Measurements from ENCODE around the gene MEGF10. TPM values are rescaled to one million over a fixed set of nuclear protein-coding genes. Genes with fewer than 3 reads are reported as not detected.

The MEGF10 gene
- total RNA-seq, 2 experiments from 2014 or later, result not detected

DNA sequence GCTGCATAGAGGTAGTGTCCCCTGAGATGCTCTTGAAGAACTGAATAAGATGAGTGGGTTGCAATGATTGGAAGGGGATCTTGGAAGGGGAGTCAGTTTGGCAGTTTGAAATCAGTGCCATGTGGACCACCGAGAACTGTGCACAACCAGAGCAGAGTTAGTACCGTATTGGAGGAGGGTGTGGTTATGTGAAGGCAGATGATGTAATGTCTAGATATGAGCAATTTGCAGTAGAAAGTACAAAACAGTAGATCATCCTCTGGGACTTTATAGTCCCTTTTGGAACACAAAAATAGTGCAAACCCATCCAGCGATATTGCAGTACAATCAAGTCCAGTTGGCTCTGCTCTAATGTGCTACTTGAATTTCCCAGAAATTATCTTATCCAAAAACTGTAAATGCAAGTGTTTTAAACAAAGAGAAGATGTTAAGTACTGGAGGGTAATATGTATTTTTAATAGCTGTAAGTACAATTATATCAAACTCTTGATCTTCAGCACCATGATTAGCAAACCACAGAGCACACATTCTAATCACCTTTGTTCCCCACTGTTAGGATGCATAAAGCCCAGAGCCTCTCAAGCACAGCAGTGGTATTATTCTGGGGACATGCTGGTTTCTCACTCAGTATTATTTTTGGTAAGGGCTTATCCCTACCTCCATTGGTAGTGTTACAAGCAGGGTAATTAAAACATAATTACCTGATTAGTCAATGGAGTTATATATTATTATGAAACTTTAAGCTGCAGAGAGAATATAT, 41.5 kb downstream of the MEGF10 start:
- ChIA-PET POLR2A (no interaction called here), CTCF (no interaction called here)
- no peak overlapping the region for H3K27ac Mint-ChIP-seq
- H3K36me3 Mint-ChIP-seq (ENCODE audit: low read depth), result no peaks in the 10 kb centered on the region
- intact Hi-C loops (cut with DNase I, micrococcal nuclease), result no loop called here
- ATAC-seq (no peak), DNase-seq (no peak)
- no peak overlapping the region for H3K4me3 Mint-ChIP-seq
- H3K27me3 Mint-ChIP-seq, result peaks cover 22% of the 10 kb centered on the region
- H3K9me3 Mint-ChIP-seq (ENCODE audit: low read depth), result no peaks in the 10 kb centered on the region
- no peaks in the 10 kb centered on the region for H3K4me1 Mint-ChIP-seq

DNA sequence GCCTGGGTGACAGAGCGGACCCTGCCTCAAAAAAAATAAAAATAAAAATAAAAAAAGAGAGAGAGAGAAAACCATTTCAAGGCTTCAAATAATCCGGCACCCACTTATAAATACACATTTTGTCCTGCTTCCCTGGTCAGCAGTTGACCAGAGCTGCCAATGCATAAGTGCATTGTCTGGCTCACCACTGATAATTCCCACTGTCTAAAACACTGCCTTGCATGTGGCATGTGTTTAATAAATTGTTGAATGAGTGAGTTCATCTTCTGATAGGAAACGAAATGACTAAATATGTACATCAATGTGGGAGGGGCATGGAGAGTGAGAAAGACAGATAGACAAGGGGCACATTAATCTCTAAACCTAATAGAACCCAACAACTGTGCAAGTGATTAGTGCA, 42.9 kb downstream of the MEGF10 start:
- ATAC-seq (no peak), DNase-seq (no peak)
- H3K4me1 Mint-ChIP-seq, result no peaks in the 10 kb centered on the region
- ChIA-PET POLR2A (no interaction called here), CTCF (no interaction called here)
- peaks cover 23% of the 10 kb centered on the region for H3K27me3 Mint-ChIP-seq
- H3K9me3 Mint-ChIP-seq (ENCODE audit: low read depth), result no peaks in the 10 kb centered on the region
- no peaks in the 10 kb centered on the region for H3K36me3 Mint-ChIP-seq (ENCODE audit: low read depth)
- no peak overlapping the region for H3K27ac Mint-ChIP-seq
- no peak overlapping the region for H3K4me3 Mint-ChIP-seq
- intact Hi-C loops (cut with DNase I, micrococcal nuclease), result no loop called here

DNA sequence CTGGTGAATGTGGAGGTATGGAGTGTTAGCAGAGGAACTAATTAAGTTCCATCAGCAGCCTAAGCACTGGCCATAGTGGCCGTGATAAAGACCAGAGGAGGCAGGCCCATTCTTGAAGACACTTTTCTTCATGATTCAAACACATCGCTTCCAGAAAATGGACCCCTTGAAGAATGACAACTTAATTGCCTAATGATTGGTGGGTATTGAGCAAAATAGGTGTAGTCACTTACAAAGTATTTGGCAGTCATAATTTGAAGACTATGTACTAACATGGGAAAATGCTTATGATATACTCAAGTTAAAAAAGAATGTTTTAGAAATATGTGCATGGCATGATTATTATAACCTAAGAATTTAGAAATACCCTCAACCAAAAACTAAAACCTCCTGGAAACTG, 44.8 kb downstream of the MEGF10 start:
- CTCF ChIA-PET, result interaction anchor here (1.0 to 1.4 kb wide), 2 partner anchors 21 kb away, joined by 3 read pairs; no protein-coding TSS in a partner anchor
- no peak for ATAC-seq
- intact Hi-C loops (cut with DNase I, micrococcal nuclease), result no loop called here

DNA sequence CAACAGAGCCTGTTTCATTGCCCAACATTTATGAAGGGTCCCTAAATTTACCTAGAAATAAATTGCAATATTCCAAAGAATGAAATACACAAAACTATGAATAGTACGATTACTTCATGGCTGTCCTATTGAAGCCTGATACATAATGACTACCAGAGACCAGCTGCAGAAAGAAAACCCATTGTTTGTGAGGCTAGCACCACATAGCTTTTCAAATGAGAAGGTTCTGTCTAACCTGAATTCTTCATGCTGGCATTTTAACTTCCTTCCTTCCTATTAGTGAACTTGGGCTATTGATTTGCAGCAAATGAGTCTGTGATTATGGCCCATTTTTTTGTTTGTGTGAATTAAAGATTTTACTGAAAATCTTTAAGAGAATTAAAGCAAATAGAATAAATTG, 47.3 kb downstream of the MEGF10 start:
- no peaks in the 10 kb centered on the region for H3K9me3 Mint-ChIP-seq (ENCODE audit: low read depth)
- no peak for ATAC-seq
- H3K4me1 Mint-ChIP-seq, result no peaks in the 10 kb centered on the region
- ChIA-PET CTCF (no interaction called here), POLR2A (no interaction called here)
- no peaks in the 10 kb centered on the region for H3K36me3 Mint-ChIP-seq (ENCODE audit: low read depth)
- no peak overlapping the region for H3K4me3 Mint-ChIP-seq
- H3K27me3 Mint-ChIP-seq, result peaks cover 12% of the 10 kb centered on the region
- H3K27ac Mint-ChIP-seq, result no peak overlapping the region
- DNase-seq, result no peak
- intact Hi-C loops (cut with DNase I, micrococcal nuclease), result no loop called here

More for the DNA sequence above, 44.8 kb downstream of the MEGF10 start:
- POLR2A ChIA-PET, result no interaction called here
- Mint-ChIP-seq H3K4me3 (no peak overlapping the region), H3K4me1 (no peaks in the 10 kb centered on the region), H3K27me3 (peaks cover 22% of the 10 kb centered on the region), H3K36me3 (ENCODE audit: low read depth) (no peaks in the 10 kb centered on the region), H3K27ac (no peak overlapping the region), H3K9me3 (ENCODE audit: low read depth) (no peaks in the 10 kb centered on the region)
- DNase-seq, result no peak

DNA sequence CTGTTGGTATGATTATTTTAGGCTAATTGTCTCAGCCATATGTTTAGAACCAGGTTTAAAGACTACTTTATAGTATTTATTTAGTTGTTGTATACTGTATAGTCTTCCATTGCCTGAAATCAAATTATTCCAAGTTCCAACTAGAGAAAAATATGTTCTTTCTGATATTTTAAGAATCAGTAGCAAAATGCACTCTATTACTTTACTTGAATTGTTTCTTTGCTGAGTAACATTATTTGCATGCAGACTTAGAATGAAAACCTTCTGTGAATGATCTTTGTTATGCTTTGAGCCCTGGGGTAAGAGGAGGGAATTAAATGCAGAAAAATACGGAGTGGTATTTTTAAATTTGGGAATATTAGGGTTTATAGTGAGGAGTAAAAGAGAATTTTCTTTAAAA, 47.9 kb downstream of the MEGF10 start:
- ATAC-seq, result no peak
- intact Hi-C loops (cut with DNase I, micrococcal nuclease), result no loop called here
- H3K4me3 Mint-ChIP-seq, result no peak overlapping the region
- no peaks in the 10 kb centered on the region for H3K4me1 Mint-ChIP-seq
- no peak overlapping the region for H3K27ac Mint-ChIP-seq
- DNase-seq, result no peak
- H3K9me3 Mint-ChIP-seq (ENCODE audit: low read depth), result no peaks in the 10 kb centered on the region
- peaks cover 10% of the 10 kb centered on the region for H3K27me3 Mint-ChIP-seq
- CTCF ChIA-PET, result no interaction called here
- H3K36me3 Mint-ChIP-seq (ENCODE audit: low read depth), result no peaks in the 10 kb centered on the region
- POLR2A ChIA-PET, result no interaction called here

DNA sequence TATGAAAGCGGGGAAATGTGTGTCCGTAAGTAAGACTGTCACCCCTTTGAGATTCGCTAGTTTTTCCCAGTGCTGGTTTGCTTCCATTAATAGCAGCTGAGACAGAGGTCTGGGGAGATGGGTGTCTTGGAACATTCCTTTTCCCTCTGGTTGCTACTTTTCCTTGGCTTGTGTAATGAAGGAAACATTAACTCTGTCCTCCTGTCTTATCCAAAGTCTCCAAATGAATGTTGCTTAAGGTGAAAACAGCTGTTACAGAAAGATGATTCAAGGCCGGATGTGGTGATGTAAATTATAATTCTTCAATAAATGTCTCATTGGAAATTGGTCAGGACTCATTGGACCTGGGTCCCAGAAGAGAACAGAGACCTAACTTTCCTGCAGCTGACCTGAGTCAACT, 50.0 kb downstream of the MEGF10 start:
- CTCF ChIA-PET, result interaction anchor here (0.8 kb wide), 1 partner anchor 36 kb away, joined by 4 read pairs; no protein-coding TSS in a partner anchor
- no peak overlapping the region for H3K27ac Mint-ChIP-seq
- no peaks in the 10 kb centered on the region for H3K36me3 Mint-ChIP-seq (ENCODE audit: low read depth)
- DNase-seq (no peak), ATAC-seq (no peak)
- H3K4me1 Mint-ChIP-seq, result no peaks in the 10 kb centered on the region
- intact Hi-C loops (cut with DNase I, micrococcal nuclease), result no loop called here
- POLR2A ChIA-PET, result no interaction called here
- H3K4me3 Mint-ChIP-seq, result no peak overlapping the region
- H3K27me3 Mint-ChIP-seq, result peaks cover 5% of the 10 kb centered on the region
- H3K9me3 Mint-ChIP-seq (ENCODE audit: low read depth), result no peaks in the 10 kb centered on the region

DNA sequence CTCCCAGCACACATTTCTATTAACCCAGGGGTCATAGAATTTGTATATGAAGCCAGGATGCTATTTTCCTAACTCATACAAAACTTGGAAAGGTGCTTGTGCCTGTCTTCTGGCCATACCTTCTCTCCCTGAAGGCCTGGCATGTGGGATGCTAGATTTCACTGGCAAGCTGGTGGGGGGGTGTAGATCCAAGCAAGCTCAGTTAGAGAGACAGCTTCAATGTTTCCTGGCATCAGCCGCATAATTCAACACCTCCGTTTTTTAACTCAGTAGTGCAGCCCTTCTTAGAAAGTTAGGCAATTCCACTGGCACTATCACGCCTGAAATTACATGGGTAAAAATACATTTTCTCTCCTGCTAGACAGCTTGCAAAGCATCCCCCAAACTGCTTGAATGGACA, 51.8 kb downstream of the MEGF10 start:
- CTCF ChIA-PET, result interaction anchor here (1.3 kb wide), 1 partner anchor 148 kb away, joined by 4 read pairs; no protein-coding TSS in a partner anchor
- POLR2A ChIA-PET, result no interaction called here
- no peaks in the 10 kb centered on the region for H3K4me1 Mint-ChIP-seq
- no peak for ATAC-seq
- no peaks in the 10 kb centered on the region for H3K9me3 Mint-ChIP-seq (ENCODE audit: low read depth)
- no peaks in the 10 kb centered on the region for H3K36me3 Mint-ChIP-seq (ENCODE audit: low read depth)
- H3K27me3 Mint-ChIP-seq, result peaks cover 10% of the 10 kb centered on the region
- no peak for DNase-seq
- no peak overlapping the region for H3K27ac Mint-ChIP-seq
- intact Hi-C loops (cut with DNase I, micrococcal nuclease), result no loop called here
- H3K4me3 Mint-ChIP-seq, result no peak overlapping the region

DNA sequence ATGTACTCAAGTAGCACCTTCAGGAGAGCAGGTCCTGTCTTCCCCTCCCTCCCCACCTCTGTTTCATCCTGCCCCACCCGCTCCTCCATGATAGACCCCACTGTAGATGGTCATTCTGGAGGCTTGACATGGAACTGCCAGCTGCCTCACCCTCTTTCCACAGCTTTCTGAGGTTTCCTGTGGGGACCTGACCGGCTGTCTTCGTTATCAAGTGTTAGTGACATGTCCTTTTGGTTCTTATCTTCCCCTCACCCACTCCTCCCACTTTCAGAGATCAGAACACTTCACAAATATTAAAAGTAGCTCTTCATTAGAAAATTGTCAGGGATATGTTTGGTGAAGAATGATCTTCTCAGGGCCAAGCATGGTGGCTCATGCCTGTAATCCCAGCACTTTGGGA, 52.7 kb downstream of the MEGF10 start:
- Mint-ChIP-seq H3K36me3 (ENCODE audit: low read depth) (no peaks in the 10 kb centered on the region), H3K4me3 (no peak overlapping the region), H3K27ac (no peak overlapping the region), H3K4me1 (no peaks in the 10 kb centered on the region), H3K27me3 (peaks cover 10% of the 10 kb centered on the region), H3K9me3 (ENCODE audit: low read depth) (no peaks in the 10 kb centered on the region)
- DNase-seq (no peak), ATAC-seq (no peak)
- ChIA-PET POLR2A (no interaction called here), CTCF (interaction anchor here (1.3 kb wide), 1 partner anchor 147 kb away, joined by 4 read pairs; no protein-coding TSS in a partner anchor)
- intact Hi-C loops (cut with DNase I, micrococcal nuclease), result no loop called here

DNA sequence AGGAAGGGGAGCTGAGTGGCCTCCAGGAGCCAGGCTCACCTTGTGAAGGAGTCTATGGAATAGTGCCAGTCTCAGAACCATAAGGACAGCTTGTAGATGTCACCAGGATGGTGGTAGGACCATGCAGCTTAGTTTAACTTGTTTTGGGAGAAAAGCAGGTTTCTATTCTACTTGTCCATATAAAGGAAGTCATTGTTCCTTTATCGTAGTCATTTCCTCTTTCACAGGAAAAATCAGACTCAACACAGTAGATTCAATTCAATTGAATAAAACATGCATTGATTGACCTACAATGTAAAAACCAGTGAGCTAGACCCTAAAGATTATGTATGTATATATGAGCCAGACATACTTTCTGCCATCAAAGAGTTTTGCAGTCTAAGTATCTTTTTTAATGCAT, 53.3 kb downstream of the MEGF10 start:
- H3K27me3 Mint-ChIP-seq, result peaks cover 10% of the 10 kb centered on the region
- H3K4me3 Mint-ChIP-seq, result no peak overlapping the region
- ATAC-seq (no peak), DNase-seq (no peak)
- POLR2A ChIA-PET, result no interaction called here
- H3K9me3 Mint-ChIP-seq (ENCODE audit: low read depth), result no peaks in the 10 kb centered on the region
- H3K27ac Mint-ChIP-seq, result no peak overlapping the region
- H3K4me1 Mint-ChIP-seq, result no peaks in the 10 kb centered on the region
- CTCF ChIA-PET, result no interaction called here
- intact Hi-C loops (cut with DNase I, micrococcal nuclease), result no loop called here
- H3K36me3 Mint-ChIP-seq (ENCODE audit: low read depth), result no peaks in the 10 kb centered on the region

DNA sequence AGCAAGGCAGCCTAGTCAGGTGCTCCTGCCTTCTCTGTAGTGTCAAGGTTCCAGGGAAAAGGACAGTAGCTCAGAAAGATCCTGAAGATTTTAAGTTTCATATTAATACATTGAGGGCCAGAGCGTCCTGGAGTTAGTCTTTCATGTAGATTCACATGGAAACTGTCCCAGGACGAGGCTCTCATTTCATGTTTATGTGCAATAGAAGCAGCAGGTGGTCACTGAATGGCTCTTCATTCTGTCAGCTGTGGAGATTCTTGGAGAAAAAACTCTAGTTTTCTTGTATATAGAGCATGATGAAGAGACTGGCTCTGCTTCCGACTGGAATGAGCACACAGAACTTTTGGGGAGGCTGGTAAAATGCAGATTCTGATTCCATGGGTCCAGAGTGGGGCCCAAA, 54.3 kb downstream of the MEGF10 start:
- no peak for ATAC-seq
- H3K36me3 Mint-ChIP-seq (ENCODE audit: low read depth), result no peaks in the 10 kb centered on the region
- DNase-seq, result no peak
- peaks cover 7% of the 10 kb centered on the region for H3K27me3 Mint-ChIP-seq
- ChIA-PET POLR2A (no interaction called here), CTCF (no interaction called here)
- intact Hi-C loops (cut with DNase I, micrococcal nuclease), result no loop called here
- no peaks in the 10 kb centered on the region for H3K9me3 Mint-ChIP-seq (ENCODE audit: low read depth)
- no peak overlapping the region for H3K27ac Mint-ChIP-seq
- no peaks in the 10 kb centered on the region for H3K4me1 Mint-ChIP-seq
- H3K4me3 Mint-ChIP-seq, result no peak overlapping the region

DNA sequence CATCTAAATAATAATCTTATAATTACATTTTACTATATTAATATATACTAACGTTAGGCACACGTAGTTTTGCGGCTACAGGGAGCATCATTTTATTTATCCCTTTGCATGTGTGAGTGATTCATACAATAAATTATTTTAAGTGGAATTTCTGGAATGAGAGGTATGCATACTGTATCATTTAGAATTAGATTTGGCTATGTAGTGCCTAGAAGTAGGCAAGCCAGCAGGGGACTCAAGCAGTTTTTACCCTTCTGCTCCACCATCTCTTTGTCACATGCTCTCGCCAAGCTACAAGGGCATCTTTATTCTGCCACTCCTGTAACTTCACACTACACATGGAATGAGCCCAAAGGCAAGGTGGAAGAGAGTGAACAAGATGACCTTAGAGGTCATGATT, 60.8 kb downstream of the MEGF10 start:
- H3K36me3 Mint-ChIP-seq (ENCODE audit: low read depth), result no peaks in the 10 kb centered on the region
- DNase-seq (no peak), ATAC-seq (no peak)
- ChIA-PET POLR2A (no interaction called here), CTCF (no interaction called here)
- no peak overlapping the region for H3K4me3 Mint-ChIP-seq
- H3K27me3 Mint-ChIP-seq, result peaks cover 8% of the 10 kb centered on the region
- H3K4me1 Mint-ChIP-seq, result no peaks in the 10 kb centered on the region
- no peaks in the 10 kb centered on the region for H3K9me3 Mint-ChIP-seq (ENCODE audit: low read depth)
- no peak overlapping the region for H3K27ac Mint-ChIP-seq
- intact Hi-C loops (cut with DNase I, micrococcal nuclease), result no loop called here

DNA sequence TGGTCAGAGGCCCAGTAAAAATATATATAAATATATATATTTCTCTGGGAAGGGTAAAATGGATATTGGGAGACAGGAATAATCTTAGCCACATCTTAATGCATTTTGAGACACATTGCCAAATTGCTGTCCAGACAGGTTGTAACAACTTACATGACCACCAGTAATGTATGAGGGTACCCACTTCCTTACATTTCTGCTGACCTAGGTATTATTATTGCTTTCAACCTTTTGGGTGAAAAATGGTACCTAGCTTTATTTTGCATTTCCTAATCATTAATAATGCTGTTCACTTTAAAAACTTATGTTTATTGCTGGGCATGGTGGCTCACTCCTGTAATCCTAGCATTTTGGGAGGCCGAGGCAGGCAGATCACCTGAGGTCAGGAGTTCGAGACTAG, 61.5 kb downstream of the MEGF10 start:
- intact Hi-C loops (cut with DNase I, micrococcal nuclease), result no loop called here
- CTCF ChIA-PET, result no interaction called here

More for the DNA sequence above, 61.5 kb downstream of the MEGF10 start:
- Mint-ChIP-seq H3K36me3 (ENCODE audit: low read depth) (no peaks in the 10 kb centered on the region), H3K27me3 (peaks cover 7% of the 10 kb centered on the region), H3K9me3 (ENCODE audit: low read depth) (no peaks in the 10 kb centered on the region), H3K4me3 (no peak overlapping the region), H3K4me1 (no peaks in the 10 kb centered on the region), H3K27ac (no peak overlapping the region)
- no peak for ATAC-seq
- POLR2A ChIA-PET, result no interaction called here
- no peak for DNase-seq

Measured in activated CD4-positive, alpha-beta T cell treated with anti-CD3 and anti-CD28 coated beads for 36 hours (primary cell).